ENCODE results near the gene CENPH. TPM values are rescaled to one million over a fixed set of nuclear protein-coding genes. Genes with fewer than 3 reads are reported as not detected.
"Not testable (repeated sequence)": the region's sequence is repeated elsewhere in the genome, so short reads cannot be mapped to it uniquely, and the experiment has no call there.

CENPH gene
- total and polyA plus RNA-seq, 12 donors = 1.9 to 5.1 (median 2.8) TPM

DNA sequence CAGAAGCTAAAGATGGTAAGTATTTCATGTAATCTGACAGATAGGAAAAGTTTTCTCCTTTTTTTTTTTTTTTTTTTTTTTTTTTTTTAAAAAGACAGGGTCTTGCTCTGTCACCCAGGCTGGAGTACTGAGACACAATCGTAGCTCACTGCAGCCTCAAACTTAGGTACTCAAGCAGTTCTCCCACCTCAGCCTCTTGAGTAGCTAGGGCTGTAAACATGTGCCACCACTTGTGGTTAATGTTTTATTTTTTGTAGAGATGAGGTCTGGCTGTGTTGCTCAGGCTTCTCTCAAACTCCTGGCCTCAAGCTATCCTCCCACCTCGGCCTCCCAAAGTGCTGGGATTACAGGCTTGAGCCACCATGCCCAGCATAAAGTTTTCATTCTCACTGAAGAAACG lies 63.1 kb downstream of the CENPH start:
- 90 to 95% methylated on average over 3 of the region's 3 CpGs for WGBS, 2 donors

DNA sequence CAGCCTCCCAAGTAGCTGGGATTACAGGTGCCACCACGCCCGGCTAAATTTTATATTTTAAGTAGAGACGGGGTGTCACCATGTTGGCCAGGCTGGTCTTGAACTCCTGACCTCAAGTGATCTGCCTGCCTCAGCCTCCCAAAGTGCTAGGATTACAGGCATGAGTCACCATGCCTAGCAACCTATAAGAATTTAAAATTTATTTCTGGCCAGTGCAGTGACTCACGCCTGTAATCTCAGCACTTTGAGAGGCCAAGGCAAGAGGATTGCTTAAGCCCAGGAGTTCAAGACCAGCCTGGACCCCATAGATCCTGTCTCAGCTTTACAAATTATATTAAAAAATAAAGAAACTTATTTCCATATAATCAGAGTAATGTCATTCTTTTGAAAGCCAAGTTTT lies 66.6 kb downstream of the CENPH start:
- H3K27me3 ChIP-seq; H3K9me3 ChIP-seq; intact Hi-C loops (cut with DNase I); DNase-seq; H3K4me3 ChIP-seq; H3K27ac ChIP-seq; ATAC-seq; H3K4me1 ChIP-seq: not testable (repeated sequence)
- WGBS, 2 donors = 94 to 95% methylated on average over 4 of the region's 4 CpGs
- H3K36me3 ChIP-seq = peaks cover 0 to 80% (median 38%) of the 10 kb centered on the region in 9 donors

More for the DNA sequence above, 63.1 kb downstream of the CENPH start:
- no peak for DNase-seq
- Histone ChIP-seq H3K4me1 (no peaks in the 10 kb centered on the region), H3K36me3 (peaks cover 0 to 45% (median 12%) of the 10 kb centered on the region in 9 donors), H3K4me3 (no peak overlapping the region), H3K27me3 (no peaks in the 10 kb centered on the region), H3K9me3 (peaks cover 0 to 14% (median 6%) of the 10 kb centered on the region in 11 donors), H3K27ac (no peak overlapping the region)
- no peak for ATAC-seq
- TF ChIP-seq, protein P1, sequence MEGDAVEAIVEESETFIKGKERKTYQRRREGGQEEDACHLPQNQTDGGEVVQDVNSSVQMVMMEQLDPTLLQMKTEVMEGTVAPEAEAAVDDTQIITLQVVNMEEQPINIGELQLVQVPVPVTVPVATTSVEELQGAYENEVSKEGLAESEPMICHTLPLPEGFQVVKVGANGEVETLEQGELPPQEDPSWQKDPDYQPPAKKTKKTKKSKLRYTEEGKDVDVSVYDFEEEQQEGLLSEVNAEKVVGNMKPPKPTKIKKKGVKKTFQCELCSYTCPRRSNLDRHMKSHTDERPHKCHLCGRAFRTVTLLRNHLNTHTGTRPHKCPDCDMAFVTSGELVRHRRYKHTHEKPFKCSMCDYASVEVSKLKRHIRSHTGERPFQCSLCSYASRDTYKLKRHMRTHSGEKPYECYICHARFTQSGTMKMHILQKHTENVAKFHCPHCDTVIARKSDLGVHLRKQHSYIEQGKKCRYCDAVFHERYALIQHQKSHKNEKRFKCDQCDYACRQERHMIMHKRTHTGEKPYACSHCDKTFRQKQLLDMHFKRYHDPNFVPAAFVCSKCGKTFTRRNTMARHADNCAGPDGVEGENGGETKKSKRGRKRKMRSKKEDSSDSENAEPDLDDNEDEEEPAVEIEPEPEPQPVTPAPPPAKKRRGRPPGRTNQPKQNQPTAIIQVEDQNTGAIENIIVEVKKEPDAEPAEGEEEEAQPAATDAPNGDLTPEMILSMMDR (IDR thresholded peaks at IDR 0.05) = no peak
- intact Hi-C loops (cut with DNase I) = no loop called here

DNA sequence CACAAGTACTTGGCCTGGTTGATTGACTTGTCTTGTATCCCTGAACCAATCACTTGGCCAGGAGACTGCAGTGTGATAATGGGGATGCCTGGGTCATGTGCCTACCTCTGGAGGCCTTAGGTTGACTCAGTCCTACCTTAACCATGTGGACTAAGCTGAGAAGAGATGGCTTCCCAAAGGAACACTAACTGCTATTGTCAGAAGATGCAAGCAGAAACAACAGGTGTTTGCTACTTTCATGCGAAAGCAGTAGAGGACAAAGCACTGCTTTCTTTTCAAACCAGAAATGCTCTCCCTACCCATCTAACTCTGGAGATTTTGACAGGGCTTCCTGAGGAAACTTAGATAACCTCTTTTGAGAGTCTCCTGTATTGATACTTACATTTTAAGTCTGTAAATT lies 68.2 kb downstream of the CENPH start:
- Histone ChIP-seq H3K4me3 (no peak overlapping the region), H3K36me3 (peaks cover 0 to 92% (median 45%) of the 10 kb centered on the region in 9 donors), H3K27me3 (no peaks in the 10 kb centered on the region), H3K4me1 (no peaks in the 10 kb centered on the region), H3K27ac (no peak overlapping the region), H3K9me3 (no peaks in the 10 kb centered on the region)
- ATAC-seq (no peak), DNase-seq (no peak)
- intact Hi-C loops (cut with DNase I) = no loop called here
- TF ChIP-seq, protein P1 (IDR thresholded peaks at IDR 0.05) = no peak
- WGBS, 2 donors = 98 to 100% methylated on average over 1 of the region's 1 CpG

Other genes with a start within 250 kb of the CENPH start
- gene SLC30A5, start 95.6 kb upstream of the CENPH start, total RNA-seq = 10 to 100 TPM; 25.7 to 36.7 (median 32.1) TPM
- 10 to 100 TPM; 17.9 to 24.9 TPM for gene SLC30A5, start 95.6 kb upstream of the CENPH start, polyA plus RNA-seq
- gene CCNB1, start 22.4 kb upstream of the CENPH start, total RNA-seq = 10 to 100 TPM in 1 of 10 donors, 1 to 10 TPM in 9; 2.2 to 17.6 (median 3.7) TPM
- gene CCNB1, start 22.4 kb upstream of the CENPH start, polyA plus RNA-seq = 1 to 10 TPM; 1.7 to 2.7 TPM
- 10 to 100 TPM; 10.5 to 17.9 (median 13.7) TPM for gene CDK7, start 45.3 kb downstream of the CENPH start, total RNA-seq
- gene CDK7, start 45.3 kb downstream of the CENPH start, polyA plus RNA-seq = 10 to 100 TPM; 15.1 to 16.6 TPM
- gene CCDC125, start 143.2 kb downstream of the CENPH start, total RNA-seq = 1 to 10 TPM; 2.2 to 5.5 (median 4.2) TPM
- 1 to 10 TPM; 1.3 to 2.0 TPM for gene CCDC125, start 143.2 kb downstream of the CENPH start, polyA plus RNA-seq
- 10 to 100 TPM; 20.8 to 53.2 (median 28.7) TPM for gene AK6, start 179.9 kb downstream of the CENPH start, total RNA-seq
- gene AK6, start 179.9 kb downstream of the CENPH start, polyA plus RNA-seq = 10 to 100 TPM; 40.9 to 65.6 TPM
- 10 to 100 TPM; 36.8 to 51.5 (median 44.5) TPM for gene TAF9, start 179.9 kb downstream of the CENPH start, total RNA-seq
- gene TAF9, start 179.9 kb downstream of the CENPH start, polyA plus RNA-seq = 10 to 100 TPM; 35.8 to 62.2 TPM
- 10 to 100 TPM; 17.5 to 23.5 (median 19.9) TPM for gene RAD17, start 180.2 kb downstream of the CENPH start, total RNA-seq
- gene RAD17, start 180.2 kb downstream of the CENPH start, polyA plus RNA-seq = 10 to 100 TPM in 1 of 2 donors, 1 to 10 TPM in 1; 9.0 to 10.9 TPM
- 1 to 10 TPM in 9 of 10 donors, under 1 TPM in 1; 0.80 to 2.1 (median 1.5) TPM for gene MARVELD2, start 225.5 kb downstream of the CENPH start, total RNA-seq
- under 1 TPM; 0.22 to 0.25 TPM for gene MARVELD2, start 225.5 kb downstream of the CENPH start, polyA plus RNA-seq